Astrocyte (in vitro differentiated cells and primary cell): ENCODE measurements around the gene GPR15.

Experiments used
- CTCF ChIP-seq: IDR thresholded peaks from 2 replicates; pipeline ENCODE4 v1.5.1; 2011; ENCODE audit warnings: low read depth, mild to moderate bottlenecking, inconsistent platforms, low read length, moderate library complexity; ENCODE audit not compliant: insufficient read depth
- EZH2 ChIP-seq: IDR thresholded peaks from 2 replicates; pipeline ENCODE4 v1.6.1; 2012; ENCODE audit warnings: mild to moderate bottlenecking, low read length, inconsistent platforms; ENCODE audit not compliant: insufficient read depth

GRCh38 chr3:98561727-98562521, 30.1 kb downstream of the GPR15 start:
- no peak for TF ChIP-seq CTCF
- TF ChIP-seq EZH2 = no peak
